ENCODE data around the gene FIGNL2.

DNA sequence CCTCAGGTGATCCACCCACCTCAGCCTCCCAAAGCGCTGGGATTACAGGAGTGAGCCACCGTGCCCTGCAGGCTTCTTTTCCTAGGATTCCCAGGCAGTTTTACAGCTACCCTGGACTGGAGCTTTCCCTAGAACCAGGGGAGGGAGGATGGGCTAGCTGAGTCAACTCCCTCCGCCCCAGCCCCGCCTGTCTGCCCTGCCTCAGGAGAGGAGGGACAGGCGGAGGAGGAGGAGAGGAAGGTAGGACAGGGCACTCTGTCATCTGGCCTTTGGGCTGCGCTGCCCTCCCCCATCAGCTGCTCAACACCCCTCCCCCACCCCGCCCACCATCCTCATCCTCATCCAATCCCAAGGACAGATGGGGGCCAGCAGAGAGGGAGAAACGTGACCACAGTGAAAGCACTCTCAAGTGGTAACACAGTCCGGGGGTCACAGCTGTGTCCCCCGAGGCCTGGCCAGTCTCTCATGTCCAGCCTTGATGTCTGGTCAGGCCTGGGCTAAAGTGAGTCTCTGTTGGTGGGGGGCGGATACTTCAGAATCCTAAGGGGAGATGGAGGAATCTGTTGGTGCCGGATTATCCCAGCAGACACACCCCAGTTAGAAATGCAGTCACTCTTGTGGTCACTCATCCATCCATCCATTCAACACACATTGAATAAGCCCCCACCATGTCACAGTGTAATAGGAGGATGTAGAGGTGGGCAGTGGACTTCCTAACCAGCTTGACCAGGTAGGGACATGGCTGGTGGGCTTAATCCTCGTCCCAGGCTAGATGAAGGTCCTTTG lies 12.3 kb downstream of the FIGNL2 start:
- TF ChIP-seq NANOG (IDR thresholded peaks at IDR 0.05; ENCODE audit: borderline replicate concordance) (no peak), EZH2 (IDR thresholded peaks at IDR 0.05; ENCODE audit: low read depth, unreplicated experiment) (no peak), POLR2AphosphoS5 (IDR thresholded peaks at IDR 0.05; ENCODE audit: low read depth) (no peak), EZH2phosphoT487 (IDR thresholded peaks at IDR 0.05; ENCODE audit: unreplicated experiment) (no peak), ZNF331 (CRISPR knock-in tag; IDR thresholded peaks at IDR 0.05; ENCODE audit: low read depth) (no peak), STAT1 (IDR thresholded peaks at IDR 0.05; ENCODE audit: unreplicated experiment) (no peak)
- TF ChIP-seq, protein P1, sequence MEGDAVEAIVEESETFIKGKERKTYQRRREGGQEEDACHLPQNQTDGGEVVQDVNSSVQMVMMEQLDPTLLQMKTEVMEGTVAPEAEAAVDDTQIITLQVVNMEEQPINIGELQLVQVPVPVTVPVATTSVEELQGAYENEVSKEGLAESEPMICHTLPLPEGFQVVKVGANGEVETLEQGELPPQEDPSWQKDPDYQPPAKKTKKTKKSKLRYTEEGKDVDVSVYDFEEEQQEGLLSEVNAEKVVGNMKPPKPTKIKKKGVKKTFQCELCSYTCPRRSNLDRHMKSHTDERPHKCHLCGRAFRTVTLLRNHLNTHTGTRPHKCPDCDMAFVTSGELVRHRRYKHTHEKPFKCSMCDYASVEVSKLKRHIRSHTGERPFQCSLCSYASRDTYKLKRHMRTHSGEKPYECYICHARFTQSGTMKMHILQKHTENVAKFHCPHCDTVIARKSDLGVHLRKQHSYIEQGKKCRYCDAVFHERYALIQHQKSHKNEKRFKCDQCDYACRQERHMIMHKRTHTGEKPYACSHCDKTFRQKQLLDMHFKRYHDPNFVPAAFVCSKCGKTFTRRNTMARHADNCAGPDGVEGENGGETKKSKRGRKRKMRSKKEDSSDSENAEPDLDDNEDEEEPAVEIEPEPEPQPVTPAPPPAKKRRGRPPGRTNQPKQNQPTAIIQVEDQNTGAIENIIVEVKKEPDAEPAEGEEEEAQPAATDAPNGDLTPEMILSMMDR (conservative IDR thresholded peaks at IDR 0.05; ENCODE audit: low read depth in 2 of 2): no peak
- TF ChIP-seq, protein P2, sequence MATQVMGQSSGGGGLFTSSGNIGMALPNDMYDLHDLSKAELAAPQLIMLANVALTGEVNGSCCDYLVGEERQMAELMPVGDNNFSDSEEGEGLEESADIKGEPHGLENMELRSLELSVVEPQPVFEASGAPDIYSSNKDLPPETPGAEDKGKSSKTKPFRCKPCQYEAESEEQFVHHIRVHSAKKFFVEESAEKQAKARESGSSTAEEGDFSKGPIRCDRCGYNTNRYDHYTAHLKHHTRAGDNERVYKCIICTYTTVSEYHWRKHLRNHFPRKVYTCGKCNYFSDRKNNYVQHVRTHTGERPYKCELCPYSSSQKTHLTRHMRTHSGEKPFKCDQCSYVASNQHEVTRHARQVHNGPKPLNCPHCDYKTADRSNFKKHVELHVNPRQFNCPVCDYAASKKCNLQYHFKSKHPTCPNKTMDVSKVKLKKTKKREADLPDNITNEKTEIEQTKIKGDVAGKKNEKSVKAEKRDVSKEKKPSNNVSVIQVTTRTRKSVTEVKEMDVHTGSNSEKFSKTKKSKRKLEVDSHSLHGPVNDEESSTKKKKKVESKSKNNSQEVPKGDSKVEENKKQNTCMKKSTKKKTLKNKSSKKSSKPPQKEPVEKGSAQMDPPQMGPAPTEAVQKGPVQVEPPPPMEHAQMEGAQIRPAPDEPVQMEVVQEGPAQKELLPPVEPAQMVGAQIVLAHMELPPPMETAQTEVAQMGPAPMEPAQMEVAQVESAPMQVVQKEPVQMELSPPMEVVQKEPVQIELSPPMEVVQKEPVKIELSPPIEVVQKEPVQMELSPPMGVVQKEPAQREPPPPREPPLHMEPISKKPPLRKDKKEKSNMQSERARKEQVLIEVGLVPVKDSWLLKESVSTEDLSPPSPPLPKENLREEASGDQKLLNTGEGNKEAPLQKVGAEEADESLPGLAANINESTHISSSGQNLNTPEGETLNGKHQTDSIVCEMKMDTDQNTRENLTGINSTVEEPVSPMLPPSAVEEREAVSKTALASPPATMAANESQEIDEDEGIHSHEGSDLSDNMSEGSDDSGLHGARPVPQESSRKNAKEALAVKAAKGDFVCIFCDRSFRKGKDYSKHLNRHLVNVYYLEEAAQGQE (IDR thresholded peaks at IDR 0.05; ENCODE audit: unreplicated experiment): no peak
